H1 (cell line): ENCODE measurements around the gene COL8A1.

Experiments
- CBX8 ChIP-seq: fragments of 300-800, 300-1000 bp; sonication (generic); IDR thresholded peaks from 2 replicates; pipeline ENCODE4 v1.7.1; 2016; ENCODE audit warnings: low read depth, low read length, borderline replicate concordance
- RNF2 ChIP-seq: fragments of 200-900, 300-1000 bp; sonication (generic); IDR thresholded peaks from 2 replicates; pipeline ENCODE4 v1.7.1; 2016; ENCODE audit warnings: borderline replicate concordance, low read depth, mild to moderate bottlenecking, antibody characterized with exemption, low read length; ENCODE audit not compliant: poor library complexity, severe bottlenecking; ENCODE audit errors: missing control alignments
- SP1 ChIP-seq: IDR thresholded peaks from 2 replicates; pipeline ENCODE4 v1.6.1; 2011; ENCODE audit warnings: low read depth, low read length
- TF ChIP-seq, protein P1 (sequence below), 3 experiments: IDR thresholded peaks; 1 replicate in 2 of 3; 2 replicates in 1 of 3; pipeline versions ENCODE4 v1.5.1 to v1.6.1; 2011; ENCODE audit warnings: low read length in 3 of 3, mild to moderate bottlenecking in 3 of 3, inconsistent platforms in 2 of 3, low read depth in 1 of 3, moderate library complexity in 1 of 3; ENCODE audit not compliant: insufficient read depth in 1 of 3; ENCODE audit errors: control extremely low read depth in 1 of 3
- TF ChIP-seq, protein P2 (sequence below): IDR thresholded peaks from 2 replicates; pipeline ENCODE4 v1.6.1; 2012; ENCODE audit warnings: inconsistent platforms

DNA sequence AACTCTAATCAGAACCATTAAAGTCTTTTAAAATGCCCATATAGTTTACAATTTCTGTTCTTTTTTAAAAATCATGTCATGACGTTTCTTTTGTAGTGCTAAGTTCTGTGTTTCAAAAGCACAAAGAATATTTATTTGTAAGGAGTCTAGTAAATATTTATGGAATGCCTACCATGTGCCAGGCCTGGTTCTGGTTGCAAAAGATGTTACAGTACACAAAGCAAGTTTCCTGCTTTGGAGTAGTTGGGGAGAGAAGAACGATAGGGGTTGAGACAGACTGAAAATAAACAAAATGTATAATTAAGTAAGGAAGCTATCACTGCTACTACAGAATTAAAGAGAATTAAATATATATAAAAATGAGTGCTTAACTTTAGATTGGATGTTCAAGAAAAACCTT, 92.5 kb downstream of the COL8A1 start:
- TF ChIP-seq, protein P1, sequence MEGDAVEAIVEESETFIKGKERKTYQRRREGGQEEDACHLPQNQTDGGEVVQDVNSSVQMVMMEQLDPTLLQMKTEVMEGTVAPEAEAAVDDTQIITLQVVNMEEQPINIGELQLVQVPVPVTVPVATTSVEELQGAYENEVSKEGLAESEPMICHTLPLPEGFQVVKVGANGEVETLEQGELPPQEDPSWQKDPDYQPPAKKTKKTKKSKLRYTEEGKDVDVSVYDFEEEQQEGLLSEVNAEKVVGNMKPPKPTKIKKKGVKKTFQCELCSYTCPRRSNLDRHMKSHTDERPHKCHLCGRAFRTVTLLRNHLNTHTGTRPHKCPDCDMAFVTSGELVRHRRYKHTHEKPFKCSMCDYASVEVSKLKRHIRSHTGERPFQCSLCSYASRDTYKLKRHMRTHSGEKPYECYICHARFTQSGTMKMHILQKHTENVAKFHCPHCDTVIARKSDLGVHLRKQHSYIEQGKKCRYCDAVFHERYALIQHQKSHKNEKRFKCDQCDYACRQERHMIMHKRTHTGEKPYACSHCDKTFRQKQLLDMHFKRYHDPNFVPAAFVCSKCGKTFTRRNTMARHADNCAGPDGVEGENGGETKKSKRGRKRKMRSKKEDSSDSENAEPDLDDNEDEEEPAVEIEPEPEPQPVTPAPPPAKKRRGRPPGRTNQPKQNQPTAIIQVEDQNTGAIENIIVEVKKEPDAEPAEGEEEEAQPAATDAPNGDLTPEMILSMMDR (IDR thresholded peaks at IDR 0.05; ENCODE audit: control extremely low read depth in 1 of 3, insufficient read depth in 1 of 3, low read depth in 1 of 3, low read length in 3 of 3), result no peak
- TF ChIP-seq RNF2 (no peak), SP1 (no peak), CBX8 (no peak)
- TF ChIP-seq, protein P2, sequence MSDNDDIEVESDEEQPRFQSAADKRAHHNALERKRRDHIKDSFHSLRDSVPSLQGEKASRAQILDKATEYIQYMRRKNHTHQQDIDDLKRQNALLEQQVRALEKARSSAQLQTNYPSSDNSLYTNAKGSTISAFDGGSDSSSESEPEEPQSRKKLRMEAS, result no peak
